H1 (cell line): ENCODE measurements around the gene TBC1D22A. TPM values are rescaled to one million over a fixed set of nuclear protein-coding genes. Genes with fewer than 3 reads are reported as not detected.

ENCODE experiments used
- CTCF ChIA-PET: fragments of 300-600 bp; sonication (Branson Sonifier 250); formaldehyde crosslinking; loops from one replicate; lab custom pipeline; 2021; ENCODE audit not compliant: partially characterized antibody; lab: Charles Lee
- POLR2A ChIA-PET: fragments of 300-600 bp; sonication (Branson Sonifier 250); formaldehyde crosslinking; loops from one replicate; lab custom pipeline; 2021; ENCODE audit warnings: inconsistent platforms; ENCODE audit not compliant: partially characterized antibody; lab: Charles Lee
- DNase-seq, 2 experiments: peaks; one replicate each; pipeline versions ENCODE4 v3.0.0 to v3.0.0-alpha.2; 2010 to 2022; ENCODE audit warnings: low spot score in 2 of 2, low read depth in 1 of 2, mixed read lengths in 1 of 2
- FAIRE-seq: peaks from 2 replicates; lab custom pipeline; 2011; peaks lifted over from hg19 to GRCh38; lab: Jason Lieb, UNC
- H2AFZ ChIP-seq: 2 replicates; pipeline ENCODE4 v1.8.1; 2012; ENCODE audit warnings: low read length, inconsistent platforms
- H2AK5ac ChIP-seq: 2 replicates; pipeline ENCODE4 v1.6.1; 2013; ENCODE audit warnings: low read depth, low read length
- H2BK120ac ChIP-seq: replicated peaks from 2 replicates; pipeline ENCODE3; 2013; ENCODE audit warnings: low read depth, low read length, inconsistent platforms
- H2BK12ac ChIP-seq: 2 replicates; pipeline ENCODE4 v1.6.1; 2013; ENCODE audit warnings: low read depth, low read length
- H2BK15ac ChIP-seq: 2 replicates; pipeline ENCODE4 v1.6.1; 2013; ENCODE audit warnings: low read length
- H2BK20ac ChIP-seq: 2 replicates; pipeline ENCODE4 v1.6.1; 2013; ENCODE audit warnings: low read length
- H2BK5ac ChIP-seq: 2 replicates; pipeline ENCODE4 v1.6.1; 2013; ENCODE audit warnings: low read depth, low read length
- H3K14ac ChIP-seq: 2 replicates; pipeline ENCODE4 v1.6.1; 2013; ENCODE audit warnings: inconsistent platforms; ENCODE audit not compliant: insufficient read length
- H3K18ac ChIP-seq: 2 replicates; pipeline ENCODE4 v1.6.1; 2013; ENCODE audit warnings: low read length; ENCODE audit errors: extremely low read depth
- H3K23ac ChIP-seq: 2 replicates; pipeline ENCODE4 v1.6.1; 2013; ENCODE audit warnings: inconsistent platforms; ENCODE audit not compliant: insufficient read length
- H3K23me2 ChIP-seq: 2 replicates; pipeline ENCODE4 v1.6.1; 2013; ENCODE audit warnings: low read depth, low read length
- H3K27ac ChIP-seq: 2 replicates; pipeline ENCODE4 v1.6.1; 2011; ENCODE audit warnings: low read depth, low read length, inconsistent platforms
- H3K27me3 ChIP-seq, 4 experiments: replicated peaks in 1 of 4; 1 replicate in 1 of 4; 2 replicates in 3 of 4; pipeline versions ENCODE4 v1.6.1 to v1.8.1; 2011 to 2013; ENCODE audit warnings: low read length in 3 of 4, mild to moderate bottlenecking in 3 of 4, inconsistent platforms in 2 of 4, mixed read lengths in 2 of 4, moderate library complexity in 1 of 4; ENCODE audit not compliant: control insufficient read depth in 3 of 4, insufficient read depth in 3 of 4; ENCODE audit errors: extremely low read depth in 1 of 4
- H3K36me3 ChIP-seq, 4 experiments: 2 replicates each; pipeline versions ENCODE4 v1.6.1 to v1.8.1; 2011 to 2013; ENCODE audit warnings: mild to moderate bottlenecking in 4 of 4, low read length in 3 of 4, moderate library complexity in 2 of 4, control low read depth in 1 of 4, inconsistent platforms in 1 of 4; ENCODE audit not compliant: insufficient read depth in 4 of 4, control insufficient read depth in 2 of 4
- H3K4ac ChIP-seq: replicated peaks from 2 replicates; pipeline ENCODE3; 2013; ENCODE audit warnings: low read length, low read depth, mixed read lengths, inconsistent platforms; ENCODE audit not compliant: insufficient read length
- H3K4me1 ChIP-seq, 4 experiments: replicated peaks in 1 of 4; 1 replicate in 1 of 4; 2 replicates in 3 of 4; pipeline versions ENCODE4 v1.6.1 to v1.8.1; 2011 to 2013; ENCODE audit warnings: low read length in 3 of 4, inconsistent platforms in 2 of 4, mixed read lengths in 1 of 4; ENCODE audit not compliant: insufficient read depth in 4 of 4, control insufficient read depth in 3 of 4
- H3K4me2 ChIP-seq, 2 experiments: 2 replicates each; pipeline versions ENCODE4 v1.6.1 to v1.8.1; 2011 to 2013; ENCODE audit warnings: low read depth in 2 of 2, low read length in 2 of 2, control low read depth in 1 of 2, inconsistent platforms in 1 of 2, mild to moderate bottlenecking in 1 of 2; ENCODE audit not compliant: insufficient read depth in 1 of 2
- H3K4me3 ChIP-seq, 4 experiments: fragments of 200-600, 300-600 bp in 1 of 4; sonication (generic), shearing (Covaris generic), sonication (Bioruptor Twin) in 1 of 4; 2 replicates each; pipeline versions ENCODE4 v1.5.1 to v1.8.1; 2011 to 2016; ENCODE audit warnings: low read length in 4 of 4, low read depth in 3 of 4, control low read depth in 2 of 4, inconsistent platforms in 2 of 4, mild to moderate bottlenecking in 2 of 4, mixed read lengths in 1 of 4, moderate library complexity in 1 of 4; ENCODE audit not compliant: insufficient read depth in 2 of 4; ENCODE audit errors: extremely low read depth in 1 of 4
- H3K56ac ChIP-seq: replicated peaks from 2 replicates; pipeline ENCODE3; 2013; ENCODE audit warnings: low read depth, mild to moderate bottlenecking, mixed read lengths, low read length, inconsistent platforms; ENCODE audit not compliant: insufficient read length
- H3K79me1 ChIP-seq: 2 replicates; pipeline ENCODE4 v1.6.1; 2013; ENCODE audit warnings: low read depth, low read length, control low read depth
- H3K79me2 ChIP-seq, 2 experiments: 2 replicates each; pipeline versions ENCODE4 v1.6.1 to v1.8.1; 2012 to 2013; ENCODE audit warnings: low read length in 2 of 2, mild to moderate bottlenecking in 2 of 2, inconsistent platforms in 1 of 2; ENCODE audit not compliant: insufficient read depth in 2 of 2, control insufficient read depth in 1 of 2
- H3K9ac ChIP-seq, 4 experiments: replicated peaks in 1 of 4; 1 replicate in 1 of 4; 2 replicates in 3 of 4; pipeline versions ENCODE4 v1.6.1 to v1.8.1; 2011 to 2013; ENCODE audit warnings: low read depth in 3 of 4, low read length in 3 of 4, control low read depth in 2 of 4, mild to moderate bottlenecking in 2 of 4, moderate library complexity in 2 of 4, inconsistent platforms in 1 of 4; ENCODE audit errors: extremely low read depth in 1 of 4
- H3K9me3 ChIP-seq, 2 experiments: 2 replicates each; pipeline versions ENCODE4 v1.6.1 to v1.8.1; 2012 to 2013; ENCODE audit warnings: mild to moderate bottlenecking in 2 of 2, moderate library complexity in 2 of 2, control low read depth in 1 of 2, inconsistent platforms in 1 of 2, low read depth in 1 of 2, low read length in 1 of 2, mixed read lengths in 1 of 2; ENCODE audit not compliant: insufficient read depth in 2 of 2
- H4K20me1 ChIP-seq, 2 experiments: replicated peaks in 1 of 2; 2 replicates each; pipeline versions ENCODE3 to v1.8.1; 2011 to 2013; ENCODE audit warnings: inconsistent platforms in 2 of 2, low read length in 2 of 2, mild to moderate bottlenecking in 1 of 2; ENCODE audit not compliant: insufficient read depth in 2 of 2, control insufficient read depth in 1 of 2
- H4K5ac ChIP-seq: 2 replicates; pipeline ENCODE4 v1.6.1; 2013; ENCODE audit warnings: low read length, low read depth, mixed read lengths, inconsistent platforms; ENCODE audit not compliant: insufficient read length
- H4K8ac ChIP-seq: 2 replicates; pipeline ENCODE4 v1.8.0; 2013; ENCODE audit warnings: mild to moderate bottlenecking, moderate library complexity, low read length, inconsistent platforms; ENCODE audit not compliant: insufficient read depth; ENCODE audit errors: extremely low read depth
- H4K91ac ChIP-seq: replicated peaks from 2 replicates; pipeline ENCODE3; 2013; ENCODE audit warnings: low read length, mixed read lengths, inconsistent platforms; ENCODE audit not compliant: insufficient read length
- ATF3 ChIP-seq: IDR thresholded peaks from 2 replicates; pipeline ENCODE4 v1.6.1; 2011; ENCODE audit warnings: low read depth, mild to moderate bottlenecking, low read length; ENCODE audit not compliant: insufficient read depth
- CBX8 ChIP-seq: fragments of 300-800, 300-1000 bp; sonication (generic); IDR thresholded peaks from 2 replicates; pipeline ENCODE4 v1.7.1; 2016; ENCODE audit warnings: low read depth, low read length, borderline replicate concordance
- EZH2 ChIP-seq: fragments of 200-600 bp; sonication (generic); IDR thresholded peaks from 2 replicates; pipeline ENCODE4 v1.7.1; 2012; ENCODE audit warnings: low read depth, mild to moderate bottlenecking, moderate library complexity, low read length, inconsistent platforms; ENCODE audit not compliant: severe bottlenecking
- GABPA ChIP-seq: IDR thresholded peaks from 2 replicates; pipeline ENCODE4 v1.6.1; 2011; ENCODE audit warnings: mild to moderate bottlenecking, low read length, moderate library complexity, borderline replicate concordance; ENCODE audit not compliant: insufficient read depth
- GTF2F1 ChIP-seq: IDR thresholded peaks from 2 replicates; pipeline ENCODE4 v1.6.1; 2012; ENCODE audit warnings: low read depth, low read length, improper control_type of control experiment, borderline replicate concordance
- KDM1A ChIP-seq: fragments of 200-600, 300-600 bp; sonication (generic); IDR thresholded peaks from 2 replicates; pipeline ENCODE4 v1.7.1; 2016; ENCODE audit warnings: mild to moderate bottlenecking, low read length, borderline replicate concordance
- NRF1 ChIP-seq: IDR thresholded peaks from 2 replicates; pipeline ENCODE4 v1.6.1; 2011; ENCODE audit warnings: mild to moderate bottlenecking, low read depth, low read length, improper control_type of control experiment
- POLR2AphosphoS5 ChIP-seq: IDR thresholded peaks from 2 replicates; pipeline ENCODE4 v1.6.1; 2011; ENCODE audit warnings: low read depth, low read length
- SAP30 ChIP-seq: fragments of 300-600 bp; sonication (generic); IDR thresholded peaks from 2 replicates; pipeline ENCODE4 v1.7.1; 2012; ENCODE audit warnings: low read length, moderate library complexity, mild to moderate bottlenecking, inconsistent platforms; ENCODE audit not compliant: insufficient read depth, insufficient replicate concordance
- SP4 ChIP-seq: IDR thresholded peaks from 2 replicates; pipeline ENCODE4 v1.6.1; 2012; ENCODE audit warnings: low read length, inconsistent platforms
- TCF12 ChIP-seq: IDR thresholded peaks from 2 replicates; pipeline ENCODE4 v1.6.1; 2011; ENCODE audit warnings: low read depth, mild to moderate bottlenecking, low read length
- WGBS, 2 experiments: shearing (Covaris generic) in 1 of 2; methylation state at CpG; one replicate each; pipeline versions ENCODE4 v1.1.6 to v1.1.7; 2013 to 2015; ENCODE audit warnings: low lambda C conversion rate in 2 of 2, mixed read lengths in 2 of 2, inconsistent platforms in 1 of 2, low coverage in 1 of 2, missing lambda C conversion rate in 1 of 2; ENCODE audit not compliant: insufficient replicate concordance in 2 of 2, insufficient coverage in 1 of 2, insufficient read length in 1 of 2; ENCODE audit errors: extremely low coverage in 1 of 2, missing lambda C conversion rate in 1 of 2; 5-methylcytosine and 5-hydroxymethylcytosine counted together
- polyA plus RNA-seq, 7 experiments: library from polyadenylated mRNA; depleted of rRNA in 3 of 7; stranded (reverse) in 5 of 7; unstranded in 2 of 7; fragments of >200 nt in 5 of 7; fragments of 200-250 nt in 2 of 7; gene quantifications; 1 replicate in 5 of 7; 2 replicates in 1 of 7; 4 replicates in 1 of 7; pipeline versions ENCODE4 v1.2.1 to v1.2.3, GENCODE V29; 2011 to 2013; ENCODE audit warnings: missing spikeins in 2 of 7, mixed read lengths in 2 of 7
- total RNA-seq: library from RNA; stranded (reverse); fragmentation: NEBNext Ultra II Directional; extraction: Animal tissue kit (Norgen Biotek cat#: 25700); gene quantifications from 2 replicates; pipeline ENCODE4 v1.2.1, GENCODE V29; 2021
- TF ChIP-seq, protein P1 (sequence below): IDR thresholded peaks from 2 replicates; pipeline ENCODE4 v1.6.1; 2012; ENCODE audit warnings: inconsistent platforms

The TBC1D22A gene
- total and polyA plus RNA-seq, 2 of the 8 experiments (the other 6 are each of a cell fraction or from before 2014, with no cell fraction given), result 11.9 to 18.4 TPM

- H2AFZ ChIP-seq, result no peak overlapping the region
- no peaks in the 10 kb centered on the region for H3K23me2 ChIP-seq
- no peak for FAIRE-seq
- no peak overlapping the region for H4K91ac ChIP-seq
- no peak overlapping the region for H2BK120ac ChIP-seq
- H4K20me1 ChIP-seq, result peaks cover 0 to 1% of the 10 kb centered on the region in 2 experiments
- H3K9me3 ChIP-seq, result no peaks in the 10 kb centered on the region
- H3K4me3 ChIP-seq, result no peak overlapping the region
- H4K5ac ChIP-seq, result no peak overlapping the region
- H3K4ac ChIP-seq, result no peak overlapping the region
- H3K56ac ChIP-seq, result no peak overlapping the region
- H2AK5ac ChIP-seq, result no peak overlapping the region
- H3K79me1 ChIP-seq, result peaks cover 3% of the 10 kb centered on the region; the same call in 1 of the 2 replicates
- H2BK20ac ChIP-seq, result no peak overlapping the region
- no peaks in the 10 kb centered on the region for H3K79me2 ChIP-seq
- POLR2A ChIA-PET, result no interaction called here
- DNase-seq, result no peak
- no peak overlapping the region for H3K14ac ChIP-seq
- no peak overlapping the region for H3K4me2 ChIP-seq
- no peak overlapping the region for H2BK15ac ChIP-seq
- H3K9ac ChIP-seq, result no peak overlapping the region
- H2BK12ac ChIP-seq, result no peak overlapping the region
- WGBS, 2 experiments, result 83 to 91% methylated on average over 1 to 10 of the region's 11 CpGs
- H4K8ac ChIP-seq, result no peak overlapping the region; the same call in 1 of the 2 replicates
- H3K27ac ChIP-seq, result no peak overlapping the region
- peaks cover 0 to 4% (median 2%) of the 10 kb centered on the region in 4 experiments; a peak in 4 of 7 replicates for H3K4me1 ChIP-seq
- no peak overlapping the region for H3K18ac ChIP-seq
- no peaks in the 10 kb centered on the region for H3K27me3 ChIP-seq
- no peak overlapping the region for H2BK5ac ChIP-seq
- CTCF ChIA-PET, result interaction anchor here (2.6 kb wide), 1 partner anchor 29 kb away, joined by 6 read pairs; no protein-coding TSS in a partner anchor
- no peaks in the 10 kb centered on the region for H3K36me3 ChIP-seq
- no peak overlapping the region for H3K23ac ChIP-seq
- TF ChIP-seq GTF2F1 (no peak), SAP30 (no peak), POLR2AphosphoS5 (no peak), EZH2 (no peak), SP4 (no peak), CBX8 (no peak), KDM1A (no peak), ATF3 (no peak), TCF12 (no peak), NRF1 (no peak), GABPA (no peak)
- TF ChIP-seq, protein P1, sequence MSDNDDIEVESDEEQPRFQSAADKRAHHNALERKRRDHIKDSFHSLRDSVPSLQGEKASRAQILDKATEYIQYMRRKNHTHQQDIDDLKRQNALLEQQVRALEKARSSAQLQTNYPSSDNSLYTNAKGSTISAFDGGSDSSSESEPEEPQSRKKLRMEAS, result no peak
These were observed 279.8 kb downstream of the TBC1D22A start for GRCh38 chr22:47042116-47042825.
